Body of pancreas (tissue), 4 donors: ENCODE measurements around the gene CAMK2B.

ENCODE experiments used
- CTCF ChIP-seq, 7 experiments: fragments of 450-650 bp in 4 of 7; fragments of 200-600 bp in 3 of 7; sonication (generic) in 3 of 7; IDR thresholded peaks; one replicate each; pipeline ENCODE4 v1.5.1; 2016 to 2019; ENCODE audit warnings: antibody characterized with exemption in 7 of 7
- POLR2A ChIP-seq, 3 donors: fragments of 450-650 bp; IDR thresholded peaks; one replicate each; pipeline ENCODE4 v1.6.1; 2016; ENCODE audit warnings: antibody characterized with exemption in 3 of 3, mild to moderate bottlenecking in 2 of 3

DNA sequence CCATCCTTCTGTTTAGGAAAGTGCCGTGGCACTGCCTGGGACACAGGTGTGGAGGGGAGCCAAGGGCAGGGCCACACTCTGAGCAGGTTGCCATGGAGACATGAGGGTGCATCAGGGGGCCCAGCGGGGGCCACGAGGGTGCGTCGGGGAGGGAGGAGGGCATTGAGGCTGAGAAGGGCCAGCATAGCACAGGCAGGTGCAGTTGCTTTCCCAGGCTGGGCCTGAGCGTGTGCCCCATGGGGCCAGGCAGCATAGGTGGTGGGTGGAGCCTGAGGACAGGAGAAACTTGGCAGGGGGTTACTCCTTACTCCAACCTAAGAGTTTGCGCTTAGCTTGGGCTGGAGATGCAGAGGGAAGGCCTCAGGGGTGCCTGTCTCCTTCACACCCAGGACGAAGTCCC lies 109.4 kb downstream of the CAMK2B start:
- TF ChIP-seq CTCF (IDR thresholded peaks at IDR 0.05) (no peak), POLR2A (IDR thresholded peaks at IDR 0.05) (no peak)
